Measurements from ENCODE around the gene SGMS1.

Gene SGMS1

GRCh38 chr10:50560370-50560769 lies 63.4 kb downstream of the SGMS1 start:
- 0 out of 2 replicates have a peak, but pooled peaks cover 3% of the 10 kb centered on the region for H3K79me2 ChIP-seq (ENCODE audit: insufficient read depth, low read length)
- no peak overlapping the region for H3K4me3 ChIP-seq (ENCODE audit: insufficient read depth, low read length, poor library complexity, severe bottlenecking)
- H3K9me3 ChIP-seq (ENCODE audit: insufficient read depth, low read length), result no peaks in the 10 kb centered on the region
- no peaks in the 10 kb centered on the region for H3K36me3 ChIP-seq (ENCODE audit: low read length)
- no peaks in the 10 kb centered on the region; the same call in none of the 2 replicates for H4K20me1 ChIP-seq (ENCODE audit: low read depth, low read length)
- no peak overlapping the region for H3K4me2 ChIP-seq (ENCODE audit: low read depth, low read length, poor library complexity, severe bottlenecking)
- no peak overlapping the region for H2AFZ ChIP-seq (ENCODE audit: low read depth, low read length, severe bottlenecking)
- 0 out of 2 replicates have a peak, but pooled peaks cover 7% of the 10 kb centered on the region for H3F3A ChIP-seq (ENCODE audit: insufficient read depth)
- TF ChIP-seq EZH2phosphoT487 (conservative IDR thresholded peaks at IDR 0.05; ENCODE audit: low read length), result no peak
- TF ChIP-seq, protein P1, sequence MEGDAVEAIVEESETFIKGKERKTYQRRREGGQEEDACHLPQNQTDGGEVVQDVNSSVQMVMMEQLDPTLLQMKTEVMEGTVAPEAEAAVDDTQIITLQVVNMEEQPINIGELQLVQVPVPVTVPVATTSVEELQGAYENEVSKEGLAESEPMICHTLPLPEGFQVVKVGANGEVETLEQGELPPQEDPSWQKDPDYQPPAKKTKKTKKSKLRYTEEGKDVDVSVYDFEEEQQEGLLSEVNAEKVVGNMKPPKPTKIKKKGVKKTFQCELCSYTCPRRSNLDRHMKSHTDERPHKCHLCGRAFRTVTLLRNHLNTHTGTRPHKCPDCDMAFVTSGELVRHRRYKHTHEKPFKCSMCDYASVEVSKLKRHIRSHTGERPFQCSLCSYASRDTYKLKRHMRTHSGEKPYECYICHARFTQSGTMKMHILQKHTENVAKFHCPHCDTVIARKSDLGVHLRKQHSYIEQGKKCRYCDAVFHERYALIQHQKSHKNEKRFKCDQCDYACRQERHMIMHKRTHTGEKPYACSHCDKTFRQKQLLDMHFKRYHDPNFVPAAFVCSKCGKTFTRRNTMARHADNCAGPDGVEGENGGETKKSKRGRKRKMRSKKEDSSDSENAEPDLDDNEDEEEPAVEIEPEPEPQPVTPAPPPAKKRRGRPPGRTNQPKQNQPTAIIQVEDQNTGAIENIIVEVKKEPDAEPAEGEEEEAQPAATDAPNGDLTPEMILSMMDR (IDR thresholded peaks at IDR 0.05; ENCODE audit: insufficient read depth, low read length, poor library complexity, severe bottlenecking), result no peak
- no peak overlapping the region for H3K27ac ChIP-seq (ENCODE audit: low read depth, low read length)
- H3K9me2 ChIP-seq (replicated peaks; ENCODE audit: insufficient read depth, low read length), result no peaks in the 10 kb centered on the region
- no peak overlapping the region for H3K9ac ChIP-seq (ENCODE audit: low read length)
- H3K27me3 ChIP-seq (ENCODE audit: low read length), result no peaks in the 10 kb centered on the region

GRCh38 chr10:50558371-50558770 lies 65.4 kb downstream of the SGMS1 start:
- Histone ChIP-seq H4K20me1 (ENCODE audit: low read depth, low read length) (no peaks in the 10 kb centered on the region; the same call in none of the 2 replicates), H2AFZ (ENCODE audit: low read depth, low read length, severe bottlenecking) (no peak overlapping the region), H3K4me2 (ENCODE audit: low read depth, low read length, poor library complexity, severe bottlenecking) (no peak overlapping the region), H3K79me2 (ENCODE audit: insufficient read depth, low read length) (0 out of 2 replicates have a peak, but pooled peaks cover 3% of the 10 kb centered on the region), H3K9me3 (ENCODE audit: insufficient read depth, low read length) (no peaks in the 10 kb centered on the region), H3K4me3 (ENCODE audit: insufficient read depth, low read length, poor library complexity, severe bottlenecking) (no peak overlapping the region), H3K27me3 (ENCODE audit: low read length) (no peaks in the 10 kb centered on the region), H3K9me2 (replicated peaks; ENCODE audit: insufficient read depth, low read length) (no peaks in the 10 kb centered on the region), H3K36me3 (ENCODE audit: low read length) (no peaks in the 10 kb centered on the region), H3K27ac (ENCODE audit: low read depth, low read length) (no peak overlapping the region), H3K9ac (ENCODE audit: low read length) (no peak overlapping the region), H3F3A (ENCODE audit: insufficient read depth) (0 out of 2 replicates have a peak, but pooled peaks cover 7% of the 10 kb centered on the region)
- TF ChIP-seq, protein P1 (IDR thresholded peaks at IDR 0.05; ENCODE audit: insufficient read depth, low read length, poor library complexity, severe bottlenecking), result no peak
- TF ChIP-seq EZH2phosphoT487 (conservative IDR thresholded peaks at IDR 0.05; ENCODE audit: low read length), result no peak

GRCh38 chr10:50557130-50557682 lies 66.5 kb downstream of the SGMS1 start:
- Histone ChIP-seq H3K79me2 (ENCODE audit: insufficient read depth, low read length) (0 out of 2 replicates have a peak, but pooled peaks cover 3% of the 10 kb centered on the region), H3K4me3 (ENCODE audit: insufficient read depth, low read length, poor library complexity, severe bottlenecking) (no peak overlapping the region), H3F3A (ENCODE audit: insufficient read depth) (0 out of 2 replicates have a peak, but pooled peaks cover 7% of the 10 kb centered on the region), H3K27ac (ENCODE audit: low read depth, low read length) (no peak overlapping the region), H3K9ac (ENCODE audit: low read length) (no peak overlapping the region), H2AFZ (ENCODE audit: low read depth, low read length, severe bottlenecking) (no peak overlapping the region), H3K9me3 (ENCODE audit: insufficient read depth, low read length) (no peaks in the 10 kb centered on the region), H3K9me2 (replicated peaks; ENCODE audit: insufficient read depth, low read length) (no peaks in the 10 kb centered on the region), H3K27me3 (ENCODE audit: low read length) (no peaks in the 10 kb centered on the region), H4K20me1 (ENCODE audit: low read depth, low read length) (no peaks in the 10 kb centered on the region; the same call in none of the 2 replicates), H3K4me2 (ENCODE audit: low read depth, low read length, poor library complexity, severe bottlenecking) (no peak overlapping the region), H3K36me3 (ENCODE audit: low read length) (no peaks in the 10 kb centered on the region)
- TF ChIP-seq, protein P1 (IDR thresholded peaks at IDR 0.05; ENCODE audit: insufficient read depth, low read length, poor library complexity, severe bottlenecking), result no peak
- TF ChIP-seq EZH2phosphoT487 (conservative IDR thresholded peaks at IDR 0.05; ENCODE audit: low read length), result no peak
